ENCODE measurements around the gene SEC61A2.

- TF ChIP-seq CTCF (IDR thresholded peaks at IDR 0.05) = no peak
- no peak for TF ChIP-seq POLR2AphosphoS5 (IDR thresholded peaks at IDR 0.05)
Measured at GRCh38 chr10:12201543-12201942, 72.1 kb downstream of the SEC61A2 start.

All from upper lobe of left lung (tissue), 4 donors.